Neural cell (in vitro differentiated cells): ENCODE results near the gene DTD1.

Experiments used
- CTCF ChIP-seq: fragments of 450-650 bp; IDR thresholded peaks from 2 replicates; pipeline ENCODE4 v1.5.1; 2014; ENCODE audit warnings: antibody characterized with exemption, mild to moderate bottlenecking, moderate library complexity; ENCODE audit not compliant: poor library complexity, severe bottlenecking
- EP300 ChIP-seq: fragments of 450-650 bp; conservative IDR thresholded peaks from 2 replicates; pipeline ENCODE4 v1.6.1; 2014; ENCODE audit warnings: antibody characterized with exemption, mild to moderate bottlenecking, moderate library complexity; ENCODE audit not compliant: poor library complexity, severe bottlenecking
- EZH2 ChIP-seq: fragments of 200-600, 300-800 bp; shearing (Covaris generic), sonication (generic); IDR thresholded peaks from 2 replicates; pipeline ENCODE4 v1.6.1; 2014; ENCODE audit warnings: antibody characterized with exemption, low read length, borderline replicate concordance, mild to moderate bottlenecking; ENCODE audit not compliant: insufficient read depth, poor library complexity, severe bottlenecking
- POLR2AphosphoS5 ChIP-seq: IDR thresholded peaks from 2 replicates; pipeline ENCODE4 v1.6.1; 2012
- SMC3 ChIP-seq: fragments of 450-650 bp; conservative IDR thresholded peaks from 2 replicates; pipeline ENCODE4 v1.6.1; 2014; ENCODE audit warnings: antibody characterized with exemption, mild to moderate bottlenecking, moderate library complexity; ENCODE audit not compliant: poor library complexity
- TAF1 ChIP-seq: IDR thresholded peaks from 2 replicates; pipeline ENCODE4 v1.6.1; 2012; ENCODE audit warnings: low read depth
- TF ChIP-seq, protein P1 (sequence below): IDR thresholded peaks from 2 replicates; pipeline ENCODE4 v1.6.1; 2012; ENCODE audit warnings: borderline replicate concordance

- no peak for TF ChIP-seq EZH2
- TF ChIP-seq CTCF, result no peak
- TF ChIP-seq TAF1, result no peak
- TF ChIP-seq, protein P1, sequence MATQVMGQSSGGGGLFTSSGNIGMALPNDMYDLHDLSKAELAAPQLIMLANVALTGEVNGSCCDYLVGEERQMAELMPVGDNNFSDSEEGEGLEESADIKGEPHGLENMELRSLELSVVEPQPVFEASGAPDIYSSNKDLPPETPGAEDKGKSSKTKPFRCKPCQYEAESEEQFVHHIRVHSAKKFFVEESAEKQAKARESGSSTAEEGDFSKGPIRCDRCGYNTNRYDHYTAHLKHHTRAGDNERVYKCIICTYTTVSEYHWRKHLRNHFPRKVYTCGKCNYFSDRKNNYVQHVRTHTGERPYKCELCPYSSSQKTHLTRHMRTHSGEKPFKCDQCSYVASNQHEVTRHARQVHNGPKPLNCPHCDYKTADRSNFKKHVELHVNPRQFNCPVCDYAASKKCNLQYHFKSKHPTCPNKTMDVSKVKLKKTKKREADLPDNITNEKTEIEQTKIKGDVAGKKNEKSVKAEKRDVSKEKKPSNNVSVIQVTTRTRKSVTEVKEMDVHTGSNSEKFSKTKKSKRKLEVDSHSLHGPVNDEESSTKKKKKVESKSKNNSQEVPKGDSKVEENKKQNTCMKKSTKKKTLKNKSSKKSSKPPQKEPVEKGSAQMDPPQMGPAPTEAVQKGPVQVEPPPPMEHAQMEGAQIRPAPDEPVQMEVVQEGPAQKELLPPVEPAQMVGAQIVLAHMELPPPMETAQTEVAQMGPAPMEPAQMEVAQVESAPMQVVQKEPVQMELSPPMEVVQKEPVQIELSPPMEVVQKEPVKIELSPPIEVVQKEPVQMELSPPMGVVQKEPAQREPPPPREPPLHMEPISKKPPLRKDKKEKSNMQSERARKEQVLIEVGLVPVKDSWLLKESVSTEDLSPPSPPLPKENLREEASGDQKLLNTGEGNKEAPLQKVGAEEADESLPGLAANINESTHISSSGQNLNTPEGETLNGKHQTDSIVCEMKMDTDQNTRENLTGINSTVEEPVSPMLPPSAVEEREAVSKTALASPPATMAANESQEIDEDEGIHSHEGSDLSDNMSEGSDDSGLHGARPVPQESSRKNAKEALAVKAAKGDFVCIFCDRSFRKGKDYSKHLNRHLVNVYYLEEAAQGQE, result no peak
- TF ChIP-seq POLR2AphosphoS5, result no peak
- TF ChIP-seq EP300, result no peak
- no peak for TF ChIP-seq SMC3
Observed at GRCh38 chr20:18553746-18554145, 34.1 kb upstream of the DTD1 start.
